Astrocyte of the spinal cord (primary cell): ENCODE results near the gene NEUROD1.

Source experiments
- DNase-seq: peaks from one replicate; pipeline ENCODE4 v3.0.0; 2011; ENCODE audit warnings: low read depth, low spot score
- H3K4me3 ChIP-seq: 2 replicates; pipeline ENCODE4 v1.5.1; 2011; ENCODE audit warnings: low read depth, mild to moderate bottlenecking, low read length, moderate library complexity
- CTCF ChIP-seq: IDR thresholded peaks from 2 replicates; pipeline ENCODE4 v1.5.1; 2012; ENCODE audit warnings: low read depth, mild to moderate bottlenecking, low read length, inconsistent platforms
- in situ Hi-C: cut with HindIII; loops from 2 replicates; pipeline ENCODE4 v1.10.0; 2017; ENCODE audit warnings: low sequenced_read_pairs

NEUROD1 gene

GRCh38 chr2:181658444-181658843 lies 21.9 kb downstream of the NEUROD1 start:
- no peak for TF ChIP-seq CTCF
- no peak overlapping the region for H3K4me3 ChIP-seq
- in situ Hi-C loops = no loop called here
- no peak for DNase-seq

DNA sequence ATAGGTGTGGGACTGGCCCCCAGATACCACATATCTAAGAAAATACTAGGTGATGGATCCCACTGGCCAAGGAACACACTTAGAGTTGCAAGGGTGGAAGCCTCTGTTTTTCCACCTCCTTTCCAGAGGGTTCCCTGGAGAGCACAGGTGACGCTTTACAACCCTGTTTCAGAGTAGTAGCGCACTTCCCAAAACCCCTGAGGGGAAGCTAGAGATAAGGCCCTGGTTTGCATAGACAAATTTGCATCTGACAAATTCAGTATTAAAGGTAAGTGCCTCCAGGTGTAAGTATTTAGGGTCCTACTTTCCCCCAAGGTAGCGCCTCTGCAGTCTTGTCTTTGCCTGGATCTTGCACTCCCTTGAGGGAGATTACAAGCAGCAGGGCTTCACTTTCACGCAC lies 22.9 kb downstream of the NEUROD1 start:
- TF ChIP-seq CTCF = no peak
- no peak for DNase-seq
- H3K4me3 ChIP-seq = peak overlapping the region; percentile 52
- in situ Hi-C loops = no loop called here

GRCh38 chr2:181656450-181657291 lies 23.6 kb downstream of the NEUROD1 start, which contains the start of gene CERKL:
CERKL (minus strand) TSS chr2:181657105; CDS start chr2:181657006, 99 bp downstream.
- in situ Hi-C loops = no loop called here
- TF ChIP-seq CTCF = peak; percentile 10
- DNase-seq = peak; percentile 27
- H3K4me3 ChIP-seq = peak within 1 kb of the TSS; percentile 52

DNA sequence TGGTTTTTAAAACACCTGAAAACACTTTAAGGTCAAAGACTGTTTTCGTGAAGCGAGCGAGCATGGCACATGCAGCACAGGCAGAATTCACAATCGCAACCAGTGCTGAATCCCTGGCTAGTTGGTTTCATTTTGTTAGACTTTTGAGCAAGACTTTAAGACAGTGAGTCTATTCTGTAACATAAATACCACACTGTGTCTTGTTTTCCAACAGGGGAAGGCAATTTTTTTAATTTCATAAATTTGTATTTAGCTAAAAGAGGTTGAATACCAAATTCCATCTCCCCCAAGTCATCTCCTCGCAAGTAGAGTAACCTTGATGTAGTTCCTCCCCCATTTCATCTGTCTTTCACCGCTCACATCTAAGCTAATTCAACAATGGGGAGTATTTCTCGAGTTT lies 24.8 kb downstream of the NEUROD1 start:
- no peak overlapping the region for H3K4me3 ChIP-seq
- no peak for TF ChIP-seq CTCF
- DNase-seq = peak; percentile 7
- in situ Hi-C loops = no loop called here

DNA sequence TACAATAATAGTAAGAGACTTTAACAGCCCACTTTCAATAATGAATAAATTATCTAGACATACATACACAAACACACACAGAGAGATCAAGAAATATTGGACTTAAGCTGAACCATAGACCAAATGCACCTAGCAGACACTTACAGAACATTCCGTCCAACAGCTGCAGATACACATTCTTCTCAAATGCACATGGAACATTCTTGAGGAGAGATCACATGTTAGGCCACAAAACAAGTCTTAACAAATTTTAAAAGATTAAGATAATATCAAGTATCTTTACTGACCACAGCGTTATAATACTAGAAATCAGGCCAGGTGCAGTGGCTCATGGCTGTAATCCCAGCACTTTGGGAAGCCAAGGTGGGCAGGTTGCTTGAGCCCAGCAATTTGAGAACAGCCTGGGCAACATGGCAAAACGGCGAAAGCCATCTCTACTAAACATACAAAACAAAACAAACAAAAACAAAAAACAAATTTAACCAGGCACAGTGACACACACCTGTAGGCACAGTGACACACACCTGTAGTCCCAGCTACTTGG lies 30.8 kb downstream of the NEUROD1 start:
- no peak for TF ChIP-seq CTCF
- no peak overlapping the region for H3K4me3 ChIP-seq
- in situ Hi-C loops = no loop called here
- no peak for DNase-seq

GRCh38 chr2:181648478-181649155 lies 31.7 kb downstream of the NEUROD1 start:
- no peak for TF ChIP-seq CTCF
- H3K4me3 ChIP-seq = no peak overlapping the region
- in situ Hi-C loops = no loop called here
- no peak for DNase-seq
